ENCODE data around the gene GIPC3.
A peak's percentile ranks its signal among the peaks of the same experiment; 100 is the strongest.

GIPC3 gene

DNA sequence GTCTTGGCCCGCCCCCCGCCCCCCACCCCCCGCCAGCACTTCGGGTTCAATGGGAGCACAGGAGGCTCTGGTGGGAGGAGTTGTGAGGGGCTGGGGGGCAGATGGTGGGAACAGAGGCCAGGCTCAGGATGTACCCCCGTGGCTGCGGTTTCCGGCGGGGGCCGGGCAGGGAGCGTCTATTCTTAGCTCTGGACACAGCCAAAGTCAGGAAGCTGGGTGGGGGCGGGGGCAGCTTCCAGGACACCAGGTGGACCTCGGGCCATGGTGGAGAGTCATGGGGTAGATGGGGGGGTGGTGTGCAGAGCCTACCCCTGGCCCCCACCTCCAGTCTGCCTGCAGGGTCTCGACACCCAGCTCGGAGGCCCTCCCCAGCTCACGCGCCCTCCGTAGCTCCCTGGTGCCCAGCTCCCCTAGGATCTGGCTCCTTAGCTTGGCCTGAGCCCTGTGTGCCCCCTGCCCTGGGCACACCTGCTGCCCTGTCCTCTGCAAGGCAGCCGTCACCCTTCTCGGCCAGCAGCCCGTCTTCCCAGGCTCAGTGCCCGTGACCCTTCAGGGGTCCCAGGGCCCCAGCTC is 23.6 kb downstream of the GIPC3 start:
- Mint-ChIP-seq H3K4me1 (ENCODE audit: low read depth) (peaks cover 32% of the 10 kb centered on the region), H3K27me3 (peaks cover 14% of the 10 kb centered on the region), H3K36me3 (ENCODE audit: low read depth) (peaks cover 43% of the 10 kb centered on the region), H3K9me3 (peaks cover 7% of the 10 kb centered on the region), H3K4me3 (no peak overlapping the region), H3K27ac (no peak overlapping the region)
- intact Hi-C loops (cut with micrococcal nuclease), result no loop called here

DNA sequence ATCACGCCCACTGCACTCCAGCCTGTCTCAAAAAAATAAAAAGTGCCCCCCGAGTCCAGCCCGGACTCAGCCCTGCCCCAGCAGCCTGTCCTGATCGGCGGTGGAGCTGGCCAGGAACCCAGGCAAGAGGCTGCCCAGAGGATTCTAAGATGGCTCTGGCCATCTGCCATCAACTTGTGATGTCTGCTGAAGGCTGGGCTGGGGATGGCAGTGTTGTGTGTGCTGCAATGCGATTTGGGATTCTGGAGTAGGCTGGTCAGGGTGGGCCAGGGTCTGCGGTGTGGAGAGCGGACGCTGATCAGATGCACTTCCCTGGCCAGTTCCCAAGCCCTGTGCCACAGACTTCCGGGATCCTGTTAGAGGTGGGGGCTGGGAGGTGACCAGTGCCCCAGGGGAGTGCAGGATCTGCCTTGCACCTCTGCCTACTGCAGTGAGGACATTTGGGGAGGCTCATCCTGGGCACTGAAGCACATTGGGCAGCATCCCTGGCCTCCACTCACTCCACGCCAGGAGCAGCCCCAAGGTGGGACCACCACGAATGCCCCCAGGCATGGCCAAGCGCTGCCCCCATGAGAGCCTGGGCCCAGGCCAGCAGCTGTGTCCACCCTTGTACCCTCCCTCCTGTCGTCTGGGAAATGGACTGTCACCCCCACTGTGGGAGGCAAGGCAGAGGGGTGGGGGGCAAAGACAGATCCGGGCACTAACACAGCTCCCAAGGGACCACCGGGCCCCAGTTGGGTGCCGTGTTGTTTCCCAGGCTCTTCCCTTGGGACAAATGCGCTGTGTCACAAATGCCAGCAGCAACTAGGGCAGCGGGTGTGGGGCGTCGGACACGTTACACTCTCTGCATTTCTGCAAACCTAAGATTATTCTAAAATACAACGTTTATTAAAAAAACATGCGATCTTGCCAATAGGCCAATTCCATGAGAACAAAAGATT is 24.8 kb downstream of the GIPC3 start:
- intact Hi-C loops (cut with micrococcal nuclease), result no loop called here
- H3K27ac Mint-ChIP-seq, result no peak overlapping the region

DNA sequence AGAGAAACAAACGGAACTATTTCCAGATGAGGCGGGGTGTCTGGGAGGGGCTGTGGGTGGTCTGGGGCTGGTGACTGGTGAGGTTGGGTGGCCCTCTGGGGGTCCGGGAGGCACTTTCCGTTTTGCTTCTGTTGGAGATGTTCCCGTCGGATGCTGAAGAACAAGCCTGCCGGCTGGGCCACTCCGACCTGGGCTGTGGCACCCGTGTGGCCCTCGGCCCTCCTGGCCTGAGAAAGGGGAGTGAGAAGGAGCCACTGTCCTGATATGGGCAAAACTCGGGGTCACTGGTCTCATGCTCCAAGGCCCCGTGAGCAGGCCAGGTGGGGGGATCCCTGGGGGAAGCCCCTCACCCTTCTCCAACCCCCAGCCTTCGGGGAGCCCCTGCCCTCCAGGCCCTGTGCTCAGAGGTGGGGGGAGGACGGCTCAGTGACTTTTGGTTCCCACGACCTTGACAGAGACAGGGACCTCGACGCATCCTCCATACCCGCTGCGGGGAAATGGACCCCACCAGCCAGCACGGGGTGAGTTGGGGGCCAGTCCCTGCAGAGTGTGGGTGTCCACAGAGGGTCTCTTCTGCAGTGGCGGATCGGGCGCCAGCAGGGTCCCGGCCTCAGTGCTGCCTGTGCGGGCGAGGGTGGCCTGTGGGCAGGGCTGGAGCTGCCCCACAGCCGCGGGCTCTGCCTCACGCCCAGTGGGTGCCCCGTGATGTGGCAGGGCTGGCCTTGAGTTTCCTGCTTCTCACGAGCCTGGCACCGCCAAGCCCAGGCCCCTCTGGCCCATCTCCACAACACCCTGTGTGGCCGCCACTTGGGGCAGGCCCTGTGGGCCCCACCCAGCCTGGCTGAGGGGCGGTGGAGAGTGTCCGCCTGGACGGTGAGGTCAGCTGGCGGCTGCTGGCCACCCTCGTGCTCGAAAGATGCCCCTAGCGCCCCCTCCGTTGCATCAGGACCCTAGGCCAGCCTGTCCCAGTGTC is 25.8 kb downstream of the GIPC3 start:
- peaks cover 14% of the 10 kb centered on the region for H3K27me3 Mint-ChIP-seq
- H3K9me3 Mint-ChIP-seq, result peaks cover 7% of the 10 kb centered on the region
- H3K36me3 Mint-ChIP-seq (ENCODE audit: low read depth), result peaks cover 65% of the 10 kb centered on the region
- intact Hi-C loops (cut with micrococcal nuclease), result no loop called here
- H3K4me3 Mint-ChIP-seq, result no peak overlapping the region
- no peak overlapping the region for H3K27ac Mint-ChIP-seq
- H3K4me1 Mint-ChIP-seq (ENCODE audit: low read depth), result peaks cover 32% of the 10 kb centered on the region

More for the DNA sequence above, 24.8 kb downstream of the GIPC3 start:
- Mint-ChIP-seq H3K36me3 (ENCODE audit: low read depth) (peaks cover 55% of the 10 kb centered on the region), H3K9me3 (peaks cover 7% of the 10 kb centered on the region), H3K4me3 (no peak overlapping the region), H3K27me3 (peaks cover 14% of the 10 kb centered on the region), H3K4me1 (ENCODE audit: low read depth) (peaks cover 32% of the 10 kb centered on the region)

DNA sequence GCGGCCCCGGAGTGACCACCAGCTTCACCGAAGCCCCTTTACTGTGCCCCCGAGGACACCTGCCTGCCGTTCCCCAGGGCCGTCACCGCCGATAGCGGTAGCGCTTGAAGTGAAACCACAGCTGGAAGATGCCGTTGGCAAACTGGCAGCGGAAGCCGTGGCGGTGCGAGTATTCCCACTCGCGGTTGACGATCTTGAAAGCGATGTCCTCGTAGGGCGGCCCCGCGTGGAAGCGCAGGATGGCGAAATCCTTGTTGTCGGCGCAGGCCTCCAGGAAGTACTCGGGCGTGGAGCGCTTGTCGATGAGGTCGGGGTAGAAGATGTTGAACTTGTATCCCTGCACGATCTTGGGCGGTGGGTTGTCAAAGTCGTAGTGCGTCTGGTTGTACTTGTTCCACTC is 26.6 kb downstream of the GIPC3 start:
- peaks cover 73% of the 10 kb centered on the region for H3K36me3 Mint-ChIP-seq (ENCODE audit: low read depth)
- H3K27ac Mint-ChIP-seq, result no peak overlapping the region
- peaks cover 32% of the 10 kb centered on the region for H3K4me1 Mint-ChIP-seq (ENCODE audit: low read depth)
- no peak overlapping the region for H3K4me3 Mint-ChIP-seq
- H3K27me3 Mint-ChIP-seq, result peaks cover 14% of the 10 kb centered on the region
- peaks cover 7% of the 10 kb centered on the region for H3K9me3 Mint-ChIP-seq
- intact Hi-C loops (cut with micrococcal nuclease), result no loop called here

DNA sequence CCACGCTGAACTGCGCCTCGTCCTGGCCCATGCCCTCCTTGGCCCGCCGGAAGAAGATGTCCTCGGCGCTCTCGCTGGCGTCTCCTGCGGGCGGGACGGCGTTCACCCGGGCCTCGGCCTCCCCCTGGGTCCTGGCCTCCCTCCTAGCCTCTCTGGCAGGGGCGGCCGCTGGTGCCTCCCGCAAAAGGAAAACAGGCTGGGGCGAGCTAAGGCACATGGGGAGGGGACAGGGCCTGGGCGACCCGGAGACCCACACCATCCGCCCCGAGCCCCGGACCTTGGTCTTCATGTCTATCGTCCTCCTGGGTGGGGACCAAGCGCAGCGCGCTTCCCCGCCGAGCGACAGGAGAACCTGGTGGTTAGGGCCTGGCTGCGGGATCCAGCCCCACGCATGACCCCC is 27.1 kb downstream of the GIPC3 start:
- Mint-ChIP-seq H3K4me1 (ENCODE audit: low read depth) (peaks cover 32% of the 10 kb centered on the region), H3K4me3 (no peak overlapping the region), H3K27ac (no peak overlapping the region), H3K9me3 (peaks cover 7% of the 10 kb centered on the region), H3K27me3 (peaks cover 11% of the 10 kb centered on the region), H3K36me3 (ENCODE audit: low read depth) (peaks cover 78% of the 10 kb centered on the region)
- intact Hi-C loops (cut with micrococcal nuclease), result no loop called here

DNA sequence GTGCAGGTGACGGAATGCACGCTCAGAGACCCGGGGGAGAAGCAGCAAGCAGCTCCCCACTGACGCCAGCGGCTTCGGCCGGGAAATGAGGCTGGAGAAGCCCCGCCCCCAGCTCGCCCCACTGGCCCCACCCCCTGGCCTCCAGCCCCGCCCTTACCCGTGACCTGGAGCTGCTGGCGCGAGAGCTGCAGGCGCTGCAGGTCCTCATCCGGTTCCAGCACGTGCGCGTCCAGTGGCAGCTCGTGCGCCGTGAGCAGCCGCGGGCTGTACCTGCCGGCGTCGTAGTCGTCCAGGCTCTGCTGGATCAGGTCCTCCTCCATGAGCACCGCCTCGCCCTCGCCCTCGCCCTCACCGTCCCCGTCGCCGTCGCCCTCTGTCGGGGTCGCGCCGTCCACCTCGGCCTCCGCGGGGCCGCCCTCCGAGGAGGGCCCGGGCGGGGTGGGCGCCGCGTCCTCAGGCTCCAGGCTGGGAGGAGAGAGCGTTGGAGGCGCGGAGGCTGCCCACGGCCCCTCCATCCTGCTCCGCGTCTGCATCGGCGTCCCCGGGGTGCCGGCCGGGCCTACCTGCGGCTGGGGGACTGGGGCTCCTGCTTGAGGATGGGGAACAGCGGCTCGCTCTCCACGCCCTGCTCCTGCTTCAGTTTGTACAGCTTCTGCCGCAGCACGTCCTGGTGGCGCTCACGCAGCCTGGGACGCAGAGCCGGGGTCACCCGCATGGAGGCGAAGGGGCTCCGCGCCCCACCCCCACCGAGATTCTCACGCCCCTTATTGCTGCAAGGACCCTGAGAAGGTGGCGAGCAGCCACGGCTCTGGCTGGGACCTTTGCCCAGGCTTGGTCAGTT is 27.8 kb downstream of the GIPC3 start:
- Mint-ChIP-seq H3K4me1 (ENCODE audit: low read depth) (peaks cover 32% of the 10 kb centered on the region), H3K9me3 (peaks cover 3% of the 10 kb centered on the region), H3K27ac (peak overlapping the region; percentile 9), H3K27me3 (peaks cover 5% of the 10 kb centered on the region), H3K4me3 (no peak overlapping the region), H3K36me3 (ENCODE audit: low read depth) (peaks cover 84% of the 10 kb centered on the region)
- intact Hi-C loops (cut with micrococcal nuclease), result no loop called here

DNA sequence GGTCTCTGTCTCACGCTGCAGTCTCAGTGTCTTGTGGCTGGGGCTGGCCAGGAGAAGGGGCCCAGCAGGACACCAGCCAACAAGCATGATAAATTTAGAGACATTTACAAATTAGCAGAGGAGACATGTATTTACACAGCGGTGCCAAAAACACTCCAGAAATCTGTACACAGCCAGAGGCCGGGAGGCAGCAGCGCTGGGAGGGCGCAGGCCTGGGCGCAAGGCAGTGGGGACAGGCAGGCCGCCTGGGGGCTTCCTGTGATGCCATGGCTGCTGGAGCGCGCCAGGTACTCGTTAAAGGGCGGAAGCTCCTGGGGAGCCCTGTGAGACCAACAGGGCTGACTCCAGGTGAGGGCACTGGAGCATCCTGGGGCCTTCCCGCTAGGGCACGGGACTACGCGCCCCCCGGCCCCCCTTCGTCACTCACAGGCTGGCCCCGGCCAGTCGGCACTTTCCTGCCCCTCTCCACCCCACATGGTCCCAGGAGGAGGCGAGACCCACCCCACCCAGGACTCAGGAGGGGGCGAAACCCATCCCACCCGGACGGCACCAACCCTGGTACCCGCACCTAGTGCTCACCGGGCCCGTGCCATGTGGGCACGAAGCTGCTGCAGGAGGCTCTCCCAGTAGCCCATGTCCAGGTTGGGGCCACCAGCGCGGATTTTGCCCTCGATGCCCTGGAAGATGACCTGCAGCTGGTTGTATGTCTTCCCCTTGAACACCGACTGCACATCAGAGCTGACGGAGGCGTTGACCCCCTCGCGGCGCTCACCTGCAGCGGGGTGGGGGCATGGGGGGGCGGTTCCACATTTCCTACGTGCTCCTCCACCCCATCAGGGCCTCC is 28.8 kb downstream of the GIPC3 start:
- intact Hi-C loops (cut with micrococcal nuclease), result no loop called here
- Mint-ChIP-seq H3K4me3 (no peak overlapping the region), H3K9me3 (no peaks in the 10 kb centered on the region), H3K27ac (peak overlapping the region; percentile 9), H3K4me1 (ENCODE audit: low read depth) (peaks cover 35% of the 10 kb centered on the region), H3K27me3 (peaks cover 2% of the 10 kb centered on the region), H3K36me3 (ENCODE audit: low read depth) (peaks cover 92% of the 10 kb centered on the region)

DNA sequence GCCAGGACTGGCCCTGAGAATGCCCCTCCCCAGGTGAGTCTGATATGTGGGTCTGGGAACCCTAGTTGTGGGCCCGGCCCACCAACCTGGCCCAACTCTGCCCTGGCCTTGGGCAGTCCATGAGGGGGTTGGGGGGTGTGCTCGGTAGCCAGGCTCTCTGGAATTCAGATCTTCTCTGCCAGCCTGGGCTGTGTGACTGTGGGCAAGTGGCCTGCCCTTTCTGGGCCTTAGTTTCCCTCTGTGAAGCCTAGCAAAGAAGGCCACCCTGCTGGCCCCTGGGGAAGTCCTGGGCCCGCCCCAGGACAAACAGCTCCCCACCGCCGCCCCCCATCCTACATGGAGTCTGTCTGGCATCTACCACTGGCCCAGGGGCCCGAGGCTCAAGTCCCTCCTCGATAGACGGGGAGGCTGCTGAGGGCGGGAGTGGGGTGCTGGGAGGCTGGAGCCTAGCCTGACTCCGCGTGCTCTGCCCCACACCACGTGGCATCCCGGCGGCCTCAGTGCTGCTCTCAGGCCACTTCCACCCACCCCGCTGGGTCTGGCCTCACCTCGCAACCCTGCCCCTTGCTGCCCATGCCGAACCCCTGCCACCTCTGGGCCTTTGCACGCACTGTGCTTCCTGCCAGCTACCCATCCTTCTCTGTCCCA is 29.7 kb downstream of the GIPC3 start:
- intact Hi-C loops (cut with micrococcal nuclease), result no loop called here
- Mint-ChIP-seq H3K4me3 (no peak overlapping the region), H3K36me3 (ENCODE audit: low read depth) (peaks cover 97% of the 10 kb centered on the region), H3K4me1 (ENCODE audit: low read depth) (peaks cover 31% of the 10 kb centered on the region), H3K27me3 (no peaks in the 10 kb centered on the region), H3K9me3 (no peaks in the 10 kb centered on the region), H3K27ac (no peak overlapping the region)

DNA sequence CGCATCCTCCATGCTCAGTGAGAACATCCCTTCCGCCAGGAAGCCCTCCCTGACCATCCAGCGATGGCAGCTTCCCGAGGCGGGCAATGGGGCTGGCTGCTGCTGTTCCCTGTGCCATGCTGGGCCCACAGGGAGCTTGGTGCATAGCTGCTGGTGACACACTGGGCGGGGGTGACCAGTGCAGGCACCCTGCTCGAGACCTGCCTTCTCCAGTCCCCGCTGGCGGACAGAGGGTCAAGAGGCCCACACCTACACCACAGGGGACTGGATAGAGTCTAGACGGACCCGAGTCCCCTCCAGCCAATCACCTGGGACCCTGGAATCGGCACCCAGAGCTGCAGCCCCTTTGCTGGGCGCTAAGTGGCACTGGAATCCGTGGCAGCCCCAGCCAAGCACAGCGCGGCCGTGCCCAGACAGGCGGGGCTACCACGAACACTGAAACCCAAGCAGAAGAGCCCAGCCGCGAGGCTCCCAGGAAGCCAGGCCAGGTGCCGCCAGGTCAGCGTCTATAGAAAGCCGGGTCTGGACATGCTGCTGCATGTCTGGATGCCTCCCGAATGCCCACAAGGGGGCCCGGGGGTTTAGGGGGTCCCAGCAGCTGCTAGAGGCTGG is 30.4 kb downstream of the GIPC3 start:
- Mint-ChIP-seq H3K27ac (no peak overlapping the region), H3K4me1 (ENCODE audit: low read depth) (peaks cover 27% of the 10 kb centered on the region), H3K9me3 (no peaks in the 10 kb centered on the region), H3K36me3 (ENCODE audit: low read depth) (peaks cover 97% of the 10 kb centered on the region), H3K27me3 (no peaks in the 10 kb centered on the region), H3K4me3 (no peak overlapping the region)
- intact Hi-C loops (cut with micrococcal nuclease), result no loop called here

DNA sequence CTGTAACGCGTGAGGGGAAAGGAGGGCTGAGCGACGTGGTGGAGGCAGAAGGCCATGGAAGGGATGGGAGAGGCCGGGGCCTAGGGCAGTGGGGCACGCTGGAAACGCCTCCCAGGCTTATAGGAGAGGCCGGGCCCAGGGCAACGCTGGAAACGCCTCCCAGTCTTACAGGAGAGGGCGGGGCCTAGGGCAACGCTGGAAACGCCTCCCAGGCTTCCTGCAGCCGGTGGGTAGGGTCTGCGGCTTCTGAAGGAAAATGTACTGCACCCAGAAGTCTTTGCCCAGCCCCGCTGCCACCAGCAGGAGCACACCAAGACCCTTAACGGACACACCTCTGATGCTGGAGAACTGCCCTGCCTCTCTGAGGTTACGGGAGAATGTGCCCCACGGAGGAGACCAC is 32.2 kb downstream of the GIPC3 start:
- peaks cover 97% of the 10 kb centered on the region for H3K36me3 Mint-ChIP-seq (ENCODE audit: low read depth)
- intact Hi-C loops (cut with micrococcal nuclease), result no loop called here
- no peak overlapping the region for H3K4me3 Mint-ChIP-seq
- H3K27me3 Mint-ChIP-seq, result no peaks in the 10 kb centered on the region
- H3K27ac Mint-ChIP-seq, result peak overlapping the region; percentile 43
- H3K9me3 Mint-ChIP-seq, result no peaks in the 10 kb centered on the region
- H3K4me1 Mint-ChIP-seq (ENCODE audit: low read depth), result peaks cover 27% of the 10 kb centered on the region

DNA sequence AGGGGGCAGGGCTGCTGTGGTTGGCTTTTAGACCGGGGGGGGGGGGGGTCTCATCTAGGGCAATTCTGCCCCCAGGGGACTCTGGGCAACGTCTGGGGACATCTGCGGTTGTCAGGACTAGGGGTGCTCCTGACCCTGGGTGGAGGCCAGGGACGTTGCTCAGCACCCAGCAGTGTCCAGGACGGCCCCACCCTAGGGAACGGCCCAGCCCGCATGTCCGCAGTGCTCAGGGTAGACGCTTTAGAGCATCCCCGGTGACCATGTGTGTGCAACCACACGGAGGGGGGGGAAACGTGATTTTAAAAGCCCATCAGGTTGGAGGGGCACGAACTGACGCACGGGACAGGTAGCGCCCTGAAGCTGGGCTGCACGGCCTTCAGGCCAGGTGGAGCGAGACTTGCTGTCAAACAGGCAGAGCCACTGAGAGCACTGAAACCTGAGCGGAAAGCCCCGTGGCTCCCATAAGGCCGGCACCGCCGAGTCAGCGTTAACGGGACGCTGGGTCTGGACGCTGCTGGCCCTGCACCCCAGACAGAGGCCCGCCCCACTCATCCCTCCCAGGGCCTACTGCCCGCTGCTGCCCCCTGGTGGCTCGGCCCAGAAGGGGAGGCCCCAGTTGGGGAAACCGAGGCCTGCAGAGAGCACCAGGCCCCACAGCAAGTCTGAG is 33.0 kb downstream of the GIPC3 start:
- peak overlapping the region; percentile 43 for H3K27ac Mint-ChIP-seq
- H3K9me3 Mint-ChIP-seq, result no peaks in the 10 kb centered on the region
- H3K4me1 Mint-ChIP-seq (ENCODE audit: low read depth), result peaks cover 27% of the 10 kb centered on the region
- peaks cover 97% of the 10 kb centered on the region for H3K36me3 Mint-ChIP-seq (ENCODE audit: low read depth)
- intact Hi-C loops (cut with micrococcal nuclease), result loop anchor here (2.0 kb wide), 1 partner anchor 73 kb away; no protein-coding TSS in a partner anchor
- no peaks in the 10 kb centered on the region for H3K27me3 Mint-ChIP-seq
- no peak overlapping the region for H3K4me3 Mint-ChIP-seq

Measured in dendritic cell treated with granulocyte-macrophage colony-stimulating factor and Interleukin-4, amounts not matched to agents 40 ng/mL and 50 ng/mL, for 4 days (primary cell).